RWPE1 (cell line): ENCODE results near the gene JMJD1C.
A peak's percentile ranks its signal among the peaks of the same experiment; 100 is the strongest.

Source experiments
- CTCF ChIA-PET: fragments of 350-600 bp; sonication (Branson Sonifier 250); formaldehyde crosslinking; extraction: SDS; loops from one replicate; lab custom pipeline; 2021; lab: Yijun Ruan, JAX
- POLR2A ChIA-PET: fragments of 400-600 bp; formaldehyde crosslinking; extraction: SDS; loops from one replicate; lab custom pipeline; 2020; ENCODE audit warnings: antibody characterized with exemption; ENCODE audit not compliant: low non-redundant PET; lab: Yijun Ruan, JAX
- DNase-seq: peaks from one replicate; pipeline ENCODE4 v3.0.0; 2012; ENCODE audit warnings: low spot score
- H3K27ac ChIP-seq: fragments of 450-650 bp; 2 replicates; pipeline ENCODE4 v1.5.1; 2017
- CTCF ChIP-seq: fragments of 450-650 bp; conservative IDR thresholded peaks from 2 replicates; pipeline ENCODE4 v1.5.1; 2017; ENCODE audit warnings: low read depth, mild to moderate bottlenecking

Gene JMJD1C

DNA sequence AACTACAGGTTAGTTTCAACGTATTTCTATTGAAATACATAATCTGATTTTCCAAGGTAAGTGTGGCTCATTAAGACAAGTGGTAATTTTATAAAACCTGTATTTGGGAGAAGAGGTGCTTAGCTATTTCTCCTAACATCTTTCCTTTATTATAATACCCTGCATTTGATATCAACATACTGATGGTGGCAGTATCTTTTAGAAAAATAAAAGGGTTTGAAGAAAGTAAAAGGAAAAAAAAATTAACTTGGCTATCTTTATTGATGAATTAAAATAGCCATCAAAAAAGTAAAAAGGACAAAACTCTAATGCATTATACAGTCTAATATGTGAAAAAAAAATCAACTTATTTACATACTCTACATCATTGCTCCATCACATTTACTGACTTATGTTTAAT lies 264.7 kb downstream of the JMJD1C start:
- H3K27ac ChIP-seq: no peak overlapping the region
- TF ChIP-seq CTCF: 0 out of 2 replicates have a peak, but pooled peaks have one; percentile 9
- DNase-seq: no peak
- POLR2A ChIA-PET: interaction anchor here (1.0 kb wide), 1 partner anchor 418 kb away, joined by 7 read pairs; no protein-coding TSS in a partner anchor
- CTCF ChIA-PET: interaction anchor here (0.6 to 1.0 kb wide), 2 partner anchors 16 to 428 kb away, joined by 3 read pairs; no protein-coding TSS in a partner anchor

GRCh38 chr10:63200431-63200830 lies 265.3 kb downstream of the JMJD1C start:
- ChIA-PET CTCF (interaction anchor here (0.6 to 1.0 kb wide), 3 partner anchors 16 to 428 kb away, joined by 3 read pairs; no protein-coding TSS in a partner anchor), POLR2A (interaction anchor here (1.0 kb wide), 1 partner anchor 418 kb away, joined by 7 read pairs; no protein-coding TSS in a partner anchor)
- H3K27ac ChIP-seq: no peak overlapping the region
- no peak for TF ChIP-seq CTCF
- no peak for DNase-seq

GRCh38 chr10:63199716-63200115 lies 266.1 kb downstream of the JMJD1C start:
- H3K27ac ChIP-seq: no peak overlapping the region
- ChIA-PET POLR2A (interaction anchor here (0.6 kb wide), 1 partner anchor 212 kb away, joined by 7 read pairs; no protein-coding TSS in a partner anchor), CTCF (interaction anchor here (0.7 kb wide), 1 partner anchor 18 kb away, joined by 3 read pairs; no protein-coding TSS in a partner anchor)
- no peak for DNase-seq
- no peak for TF ChIP-seq CTCF

- ChIA-PET POLR2A (no interaction called here), CTCF (no interaction called here)
- H3K27ac ChIP-seq: no peak overlapping the region
- no peak for TF ChIP-seq CTCF
- DNase-seq: no peak
These were observed 268.3 kb downstream of the JMJD1C start for GRCh38 chr10:63197344-63198092.

GRCh38 chr10:63192826-63193225 lies 273.0 kb downstream of the JMJD1C start:
- TF ChIP-seq CTCF: no peak
- no peak for DNase-seq
- H3K27ac ChIP-seq: no peak overlapping the region
- CTCF ChIA-PET: interaction anchor here (1.0 kb wide), 1 partner anchor 16 kb away, joined by 3 read pairs; no protein-coding TSS in a partner anchor
- POLR2A ChIA-PET: no interaction called here

GRCh38 chr10:63175534-63175933 lies 290.2 kb downstream of the JMJD1C start:
- POLR2A ChIA-PET: no interaction called here
- CTCF ChIA-PET: no interaction called here

More at GRCh38 chr10:63175534-63175933, 290.2 kb downstream of the JMJD1C start:
- DNase-seq: no peak
- no peak for TF ChIP-seq CTCF
- no peak overlapping the region for H3K27ac ChIP-seq
